ENCODE results near the gene CCDC12. TPM values are rescaled to one million over a fixed set of nuclear protein-coding genes. Genes with fewer than 3 reads are reported as not detected.

The CCDC12 gene
- total and polyA plus RNA-seq, 9 of the 15 experiments (the other 6 are each of a cell fraction or from before 2014, with no cell fraction given): 8.9 to 201 (median 86.9) TPM

DNA sequence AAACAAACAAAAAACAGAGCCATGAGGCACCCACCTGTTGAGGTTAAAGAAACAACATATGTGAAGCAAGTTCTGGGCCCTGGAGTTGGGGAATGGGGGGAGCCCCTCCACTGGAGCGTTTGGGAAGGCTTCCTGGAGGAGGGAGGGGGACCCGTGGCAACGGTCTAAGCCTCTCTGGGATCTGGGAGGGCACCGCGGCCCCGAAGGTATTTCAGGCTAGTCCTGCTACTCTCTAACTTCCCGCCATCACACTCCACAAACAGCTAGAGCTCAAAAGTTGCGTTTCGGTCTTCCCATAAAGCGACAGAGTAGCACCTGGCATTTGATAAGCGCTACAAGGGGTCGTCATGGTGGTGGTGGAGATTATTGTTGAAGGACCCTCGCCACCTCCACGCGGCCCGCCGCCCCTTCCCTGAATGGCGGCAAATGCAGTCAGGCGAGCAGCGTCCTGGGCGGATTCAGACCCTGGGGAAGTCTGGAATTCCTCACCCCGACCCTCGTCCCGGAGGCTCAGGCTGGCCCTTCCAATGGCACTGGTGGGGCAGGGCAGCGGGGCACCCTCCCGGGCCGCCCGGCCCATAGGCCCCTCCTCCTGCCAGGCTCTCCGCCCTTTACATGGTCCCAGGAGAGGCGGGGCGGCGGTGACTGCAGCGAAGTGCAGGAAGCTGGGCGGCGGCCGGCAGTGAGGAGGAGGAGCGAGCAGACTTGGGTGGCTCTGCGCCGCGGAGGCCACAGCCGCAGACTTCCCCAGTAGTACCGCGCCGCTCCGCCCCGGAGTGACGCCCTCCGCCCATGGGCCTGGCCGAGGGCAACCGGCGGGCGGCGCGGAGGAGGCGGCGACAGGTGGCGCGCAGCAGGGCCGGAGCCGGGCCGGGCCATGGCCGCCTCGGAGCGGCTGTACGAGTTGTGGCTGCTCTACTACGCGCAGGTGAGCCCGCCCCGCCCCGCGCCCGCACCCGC is 2.7 kb upstream of the CCDC12 start, which contains the start of gene NBEAL2 (continued):
- TF ChIP-seq, protein P1, sequence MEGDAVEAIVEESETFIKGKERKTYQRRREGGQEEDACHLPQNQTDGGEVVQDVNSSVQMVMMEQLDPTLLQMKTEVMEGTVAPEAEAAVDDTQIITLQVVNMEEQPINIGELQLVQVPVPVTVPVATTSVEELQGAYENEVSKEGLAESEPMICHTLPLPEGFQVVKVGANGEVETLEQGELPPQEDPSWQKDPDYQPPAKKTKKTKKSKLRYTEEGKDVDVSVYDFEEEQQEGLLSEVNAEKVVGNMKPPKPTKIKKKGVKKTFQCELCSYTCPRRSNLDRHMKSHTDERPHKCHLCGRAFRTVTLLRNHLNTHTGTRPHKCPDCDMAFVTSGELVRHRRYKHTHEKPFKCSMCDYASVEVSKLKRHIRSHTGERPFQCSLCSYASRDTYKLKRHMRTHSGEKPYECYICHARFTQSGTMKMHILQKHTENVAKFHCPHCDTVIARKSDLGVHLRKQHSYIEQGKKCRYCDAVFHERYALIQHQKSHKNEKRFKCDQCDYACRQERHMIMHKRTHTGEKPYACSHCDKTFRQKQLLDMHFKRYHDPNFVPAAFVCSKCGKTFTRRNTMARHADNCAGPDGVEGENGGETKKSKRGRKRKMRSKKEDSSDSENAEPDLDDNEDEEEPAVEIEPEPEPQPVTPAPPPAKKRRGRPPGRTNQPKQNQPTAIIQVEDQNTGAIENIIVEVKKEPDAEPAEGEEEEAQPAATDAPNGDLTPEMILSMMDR (IDR thresholded peaks at IDR 0.05 in 2 of 3, conservative IDR thresholded peaks at IDR 0.05 in 1 of 3; ENCODE audit: insufficient read depth in 2 of 3, low read depth in 1 of 3, low read length in 3 of 3): peak in 2 of 3 experiments; percentile 29 to 39; a peak in 4 of 6 replicates
- TF ChIP-seq SMAD4 (CRISPR knock-in tag; conservative IDR thresholded peaks at IDR 0.05) (peak; percentile 92), PHF20 (IDR thresholded peaks at IDR 0.05; ENCODE audit: partially characterized antibody) (peak; percentile 38), HDAC2 (IDR thresholded peaks at IDR 0.05) (peak; percentile 58), NFE2 (IDR thresholded peaks at IDR 0.05; ENCODE audit: low read depth) (0 out of 2 replicates have a peak, but pooled peaks have one; percentile 1), RBM25 (IDR thresholded peaks at IDR 0.05; ENCODE audit: low read depth, low read length, severe bottlenecking) (peak; percentile 100), CREB1 (IDR thresholded peaks at IDR 0.05) (peak; percentile 48; the same call in 1 of the 2 replicates), CREB1 (CRISPR knock-in tag; IDR thresholded peaks at IDR 0.05) (peak; percentile 71)
- TF ChIP-seq, protein P2, sequence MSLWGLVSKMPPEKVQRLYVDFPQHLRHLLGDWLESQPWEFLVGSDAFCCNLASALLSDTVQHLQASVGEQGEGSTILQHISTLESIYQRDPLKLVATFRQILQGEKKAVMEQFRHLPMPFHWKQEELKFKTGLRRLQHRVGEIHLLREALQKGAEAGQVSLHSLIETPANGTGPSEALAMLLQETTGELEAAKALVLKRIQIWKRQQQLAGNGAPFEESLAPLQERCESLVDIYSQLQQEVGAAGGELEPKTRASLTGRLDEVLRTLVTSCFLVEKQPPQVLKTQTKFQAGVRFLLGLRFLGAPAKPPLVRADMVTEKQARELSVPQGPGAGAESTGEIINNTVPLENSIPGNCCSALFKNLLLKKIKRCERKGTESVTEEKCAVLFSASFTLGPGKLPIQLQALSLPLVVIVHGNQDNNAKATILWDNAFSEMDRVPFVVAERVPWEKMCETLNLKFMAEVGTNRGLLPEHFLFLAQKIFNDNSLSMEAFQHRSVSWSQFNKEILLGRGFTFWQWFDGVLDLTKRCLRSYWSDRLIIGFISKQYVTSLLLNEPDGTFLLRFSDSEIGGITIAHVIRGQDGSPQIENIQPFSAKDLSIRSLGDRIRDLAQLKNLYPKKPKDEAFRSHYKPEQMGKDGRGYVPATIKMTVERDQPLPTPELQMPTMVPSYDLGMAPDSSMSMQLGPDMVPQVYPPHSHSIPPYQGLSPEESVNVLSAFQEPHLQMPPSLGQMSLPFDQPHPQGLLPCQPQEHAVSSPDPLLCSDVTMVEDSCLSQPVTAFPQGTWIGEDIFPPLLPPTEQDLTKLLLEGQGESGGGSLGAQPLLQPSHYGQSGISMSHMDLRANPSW (CRISPR knock-in tag; IDR thresholded peaks at IDR 0.05): peak; percentile 86; the same call in 1 of the 2 replicates
- TF ChIP-seq, protein P3, sequence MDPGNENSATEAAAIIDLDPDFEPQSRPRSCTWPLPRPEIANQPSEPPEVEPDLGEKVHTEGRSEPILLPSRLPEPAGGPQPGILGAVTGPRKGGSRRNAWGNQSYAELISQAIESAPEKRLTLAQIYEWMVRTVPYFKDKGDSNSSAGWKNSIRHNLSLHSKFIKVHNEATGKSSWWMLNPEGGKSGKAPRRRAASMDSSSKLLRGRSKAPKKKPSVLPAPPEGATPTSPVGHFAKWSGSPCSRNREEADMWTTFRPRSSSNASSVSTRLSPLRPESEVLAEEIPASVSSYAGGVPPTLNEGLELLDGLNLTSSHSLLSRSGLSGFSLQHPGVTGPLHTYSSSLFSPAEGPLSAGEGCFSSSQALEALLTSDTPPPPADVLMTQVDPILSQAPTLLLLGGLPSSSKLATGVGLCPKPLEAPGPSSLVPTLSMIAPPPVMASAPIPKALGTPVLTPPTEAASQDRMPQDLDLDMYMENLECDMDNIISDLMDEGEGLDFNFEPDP (CRISPR knock-in tag; IDR thresholded peaks at IDR 0.05): peak; percentile 60; the same call in 1 of the 2 replicates
- TF ChIP-seq, protein P4, sequence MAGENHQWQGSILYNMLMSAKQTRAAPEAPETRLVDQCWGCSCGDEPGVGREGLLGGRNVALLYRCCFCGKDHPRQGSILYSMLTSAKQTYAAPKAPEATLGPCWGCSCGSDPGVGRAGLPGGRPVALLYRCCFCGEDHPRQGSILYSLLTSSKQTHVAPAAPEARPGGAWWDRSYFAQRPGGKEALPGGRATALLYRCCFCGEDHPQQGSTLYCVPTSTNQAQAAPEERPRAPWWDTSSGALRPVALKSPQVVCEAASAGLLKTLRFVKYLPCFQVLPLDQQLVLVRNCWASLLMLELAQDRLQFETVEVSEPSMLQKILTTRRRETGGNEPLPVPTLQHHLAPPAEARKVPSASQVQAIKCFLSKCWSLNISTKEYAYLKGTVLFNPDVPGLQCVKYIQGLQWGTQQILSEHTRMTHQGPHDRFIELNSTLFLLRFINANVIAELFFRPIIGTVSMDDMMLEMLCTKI (IDR thresholded peaks at IDR 0.05; ENCODE audit: partially characterized antibody): no peak
- TF ChIP-seq, protein P5, sequence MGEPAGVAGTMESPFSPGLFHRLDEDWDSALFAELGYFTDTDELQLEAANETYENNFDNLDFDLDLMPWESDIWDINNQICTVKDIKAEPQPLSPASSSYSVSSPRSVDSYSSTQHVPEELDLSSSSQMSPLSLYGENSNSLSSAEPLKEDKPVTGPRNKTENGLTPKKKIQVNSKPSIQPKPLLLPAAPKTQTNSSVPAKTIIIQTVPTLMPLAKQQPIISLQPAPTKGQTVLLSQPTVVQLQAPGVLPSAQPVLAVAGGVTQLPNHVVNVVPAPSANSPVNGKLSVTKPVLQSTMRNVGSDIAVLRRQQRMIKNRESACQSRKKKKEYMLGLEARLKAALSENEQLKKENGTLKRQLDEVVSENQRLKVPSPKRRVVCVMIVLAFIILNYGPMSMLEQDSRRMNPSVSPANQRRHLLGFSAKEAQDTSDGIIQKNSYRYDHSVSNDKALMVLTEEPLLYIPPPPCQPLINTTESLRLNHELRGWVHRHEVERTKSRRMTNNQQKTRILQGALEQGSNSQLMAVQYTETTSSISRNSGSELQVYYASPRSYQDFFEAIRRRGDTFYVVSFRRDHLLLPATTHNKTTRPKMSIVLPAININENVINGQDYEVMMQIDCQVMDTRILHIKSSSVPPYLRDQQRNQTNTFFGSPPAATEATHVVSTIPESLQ (CRISPR knock-in tag; IDR thresholded peaks at IDR 0.05): no peak
- TF ChIP-seq, protein P6, sequence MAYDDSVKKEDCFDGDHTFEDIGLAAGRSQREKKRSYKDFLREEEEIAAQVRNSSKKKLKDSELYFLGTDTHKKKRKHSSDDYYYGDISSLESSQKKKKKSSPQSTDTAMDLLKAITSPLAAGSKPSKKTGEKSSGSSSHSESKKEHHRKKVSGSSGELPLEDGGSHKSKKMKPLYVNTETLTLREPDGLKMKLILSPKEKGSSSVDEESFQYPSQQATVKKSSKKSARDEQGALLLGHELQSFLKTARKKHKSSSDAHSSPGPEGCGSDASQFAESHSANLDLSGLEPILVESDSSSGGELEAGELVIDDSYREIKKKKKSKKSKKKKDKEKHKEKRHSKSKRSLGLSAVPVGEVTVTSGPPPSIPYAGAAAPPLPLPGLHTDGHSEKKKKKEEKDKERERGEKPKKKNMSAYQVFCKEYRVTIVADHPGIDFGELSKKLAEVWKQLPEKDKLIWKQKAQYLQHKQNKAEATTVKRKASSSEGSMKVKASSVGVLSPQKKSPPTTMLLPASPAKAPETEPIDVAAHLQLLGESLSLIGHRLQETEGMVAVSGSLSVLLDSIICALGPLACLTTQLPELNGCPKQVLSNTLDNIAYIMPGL (CRISPR knock-in tag; IDR thresholded peaks at IDR 0.05): peak; percentile 61; the same call in 1 of the 2 replicates
